SKM-1 treated with dmso at 0.1 percent for 144 hours (cell line): ENCODE data around the gene PDGFA.

ENCODE experiments used
- DNase-seq: peaks from one replicate; lab custom pipeline; 2025; ENCODE audit not compliant: unreplicated experiment; lab: John Stamatoyannopoulos, UW

The PDGFA gene

GRCh38 chr7:537911-538634, 18.4 kb upstream of the PDGFA start:
- DNase-seq: no peak

- no peak for DNase-seq
These were observed 16.6 kb upstream of the PDGFA start for GRCh38 chr7:536231-536630.

- no peak for DNase-seq
These were observed 15.3 kb upstream of the PDGFA start for GRCh38 chr7:534959-535358.

DNA sequence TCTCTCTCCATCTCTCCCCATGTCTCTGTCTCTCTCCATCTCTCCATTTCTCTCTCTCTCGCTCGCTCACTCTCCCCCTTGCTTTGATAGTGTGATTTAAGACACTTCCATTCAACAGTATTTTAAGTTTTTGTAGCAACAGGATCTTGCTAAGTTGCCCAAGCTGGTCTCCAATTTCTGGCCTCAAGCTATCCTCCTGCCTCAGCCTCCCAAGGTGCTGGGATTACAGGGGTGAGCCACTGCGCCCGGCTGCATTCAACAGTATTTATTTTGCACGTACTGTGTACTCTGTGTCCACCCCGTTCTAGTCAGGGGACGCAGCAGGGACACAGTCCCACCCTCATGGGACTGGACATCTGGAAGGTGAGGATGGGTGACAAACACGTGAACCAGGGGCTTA, 14.4 kb upstream of the PDGFA start:
- DNase-seq: no peak

GRCh38 chr7:533266-533665, 13.6 kb upstream of the PDGFA start:
- DNase-seq: no peak

DNA sequence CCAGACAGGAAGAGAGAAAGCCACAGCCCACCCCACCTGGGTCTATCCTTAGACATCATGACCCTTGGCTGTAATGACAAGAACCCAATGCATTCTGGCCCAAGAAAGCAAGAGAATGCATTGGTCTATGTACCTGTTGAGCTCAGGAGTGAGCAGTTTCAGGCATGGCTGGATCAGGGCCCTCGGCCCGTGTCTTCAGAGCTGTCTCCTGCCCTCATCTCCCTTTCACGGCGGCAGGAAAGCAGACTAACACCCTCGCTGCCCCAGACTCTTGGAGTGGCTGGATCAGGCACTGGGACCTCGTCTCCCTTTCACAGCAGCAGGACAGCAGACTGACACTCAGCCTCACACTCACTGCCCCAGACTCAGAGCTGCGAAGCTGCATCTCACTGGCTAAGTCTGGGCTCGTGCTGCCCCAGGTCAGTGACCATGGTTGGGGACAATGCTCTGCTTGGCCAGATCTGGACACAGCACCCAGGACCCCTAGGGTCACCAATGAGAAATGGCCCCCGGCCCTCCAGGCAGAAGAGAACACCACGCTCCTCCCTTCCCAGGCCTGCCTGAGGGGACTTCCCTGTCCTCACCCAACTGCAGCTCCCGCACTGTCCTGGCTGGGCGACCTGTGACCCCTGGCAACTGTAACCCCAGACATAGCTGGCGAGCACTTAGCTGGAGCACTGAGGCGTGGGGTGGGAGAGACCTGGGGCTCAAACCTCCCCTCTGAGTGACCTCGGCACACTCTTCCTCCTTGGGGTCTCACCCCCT, 12.9 kb upstream of the PDGFA start:
- DNase-seq: no peak

DNA sequence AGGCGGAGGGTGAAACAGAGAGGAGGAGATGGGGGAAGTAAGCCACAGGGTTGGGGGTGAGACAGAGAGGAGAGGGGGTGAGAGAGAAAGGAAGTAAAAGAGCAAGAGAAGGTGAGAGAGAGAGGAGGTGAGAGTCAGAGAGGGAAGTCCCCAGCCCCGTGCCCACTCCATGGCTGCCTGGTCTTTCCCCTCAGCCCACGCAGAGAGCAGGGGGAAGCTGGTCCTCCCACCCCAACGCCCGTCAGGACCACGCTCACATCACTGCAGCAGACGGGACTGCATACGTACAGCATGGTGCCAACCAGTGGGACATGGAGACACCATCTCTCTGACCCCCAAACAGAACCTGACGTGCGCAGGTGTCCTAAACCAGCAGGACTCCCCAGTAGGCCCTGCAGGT, 12.1 kb upstream of the PDGFA start:
- no peak for DNase-seq

DNA sequence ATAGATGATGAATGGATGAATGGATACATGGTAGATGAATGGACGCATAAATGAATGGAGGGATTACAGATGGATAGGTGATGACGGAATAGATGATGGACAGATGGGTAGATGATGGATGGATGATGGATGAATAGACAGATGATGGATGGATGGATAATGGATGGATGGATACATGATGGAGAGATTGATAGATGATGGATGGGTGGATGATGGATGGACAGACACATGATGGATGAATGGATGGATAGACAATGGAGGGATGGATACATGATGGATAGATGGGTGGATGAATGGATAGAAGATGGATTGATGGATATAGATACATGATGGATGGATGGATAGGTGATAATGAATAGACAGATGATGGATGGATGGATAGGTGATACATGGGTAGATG, 8.8 kb upstream of the PDGFA start:
- DNase-seq: no peak

- DNase-seq: no peak
These were observed 8.1 kb upstream of the PDGFA start for GRCh38 chr7:527723-528122.

- no peak for DNase-seq
These were observed 6.9 kb upstream of the PDGFA start for GRCh38 chr7:526460-527034.

GRCh38 chr7:525740-526139, 6.1 kb upstream of the PDGFA start:
- no peak for DNase-seq

- no peak for DNase-seq
These were observed 5.2 kb upstream of the PDGFA start for GRCh38 chr7:524800-525199.

DNA sequence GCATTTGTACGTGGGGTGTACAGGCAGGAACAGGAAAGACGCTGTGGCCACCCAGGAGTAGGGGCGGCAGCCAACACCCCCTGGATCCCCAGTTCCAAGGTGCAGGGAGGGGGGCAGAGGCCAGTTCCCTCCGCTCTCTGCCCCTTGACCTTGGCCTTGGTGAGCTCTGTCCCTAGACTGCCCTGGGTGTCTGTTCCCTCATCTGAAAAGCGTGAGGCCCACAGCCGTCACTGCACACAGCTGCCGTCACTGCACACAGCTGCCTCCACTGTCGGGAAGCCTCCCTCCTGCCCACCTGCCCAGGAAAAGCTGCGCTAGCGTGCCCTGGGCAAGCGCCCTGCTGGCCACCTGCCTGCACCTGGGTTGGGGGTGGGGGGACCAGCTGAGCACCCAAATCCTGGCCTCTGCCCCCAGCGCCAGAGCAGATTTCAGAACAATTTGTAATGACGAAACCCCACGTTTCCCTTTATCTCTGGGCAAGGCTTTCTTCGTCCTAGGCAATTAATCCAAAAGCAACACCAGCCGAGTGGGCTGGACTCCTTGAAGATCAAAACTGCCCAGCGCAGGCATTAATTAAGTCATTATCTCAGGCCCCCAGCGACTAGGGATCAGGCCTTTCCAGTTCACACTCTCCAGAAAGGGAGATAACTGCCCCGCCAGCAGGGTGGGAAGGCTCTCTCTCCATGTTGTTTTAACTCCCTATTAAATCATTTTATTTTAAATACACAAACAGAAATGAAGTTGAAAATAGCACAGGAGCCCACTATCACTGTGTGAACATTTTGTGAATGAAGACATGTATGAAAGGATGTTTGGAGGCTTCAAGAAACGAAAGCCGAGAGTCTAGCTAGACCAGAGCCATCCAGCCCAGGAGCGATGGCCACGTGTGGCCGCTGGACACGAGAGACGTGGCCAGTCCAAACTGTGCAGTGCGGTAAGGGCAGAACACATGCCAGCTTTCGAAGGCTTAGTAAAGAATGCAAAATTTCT, 4.0 kb upstream of the PDGFA start:
- no peak for DNase-seq

- DNase-seq: no peak
These were observed 3.3 kb upstream of the PDGFA start for GRCh38 chr7:522951-523314.

DNA sequence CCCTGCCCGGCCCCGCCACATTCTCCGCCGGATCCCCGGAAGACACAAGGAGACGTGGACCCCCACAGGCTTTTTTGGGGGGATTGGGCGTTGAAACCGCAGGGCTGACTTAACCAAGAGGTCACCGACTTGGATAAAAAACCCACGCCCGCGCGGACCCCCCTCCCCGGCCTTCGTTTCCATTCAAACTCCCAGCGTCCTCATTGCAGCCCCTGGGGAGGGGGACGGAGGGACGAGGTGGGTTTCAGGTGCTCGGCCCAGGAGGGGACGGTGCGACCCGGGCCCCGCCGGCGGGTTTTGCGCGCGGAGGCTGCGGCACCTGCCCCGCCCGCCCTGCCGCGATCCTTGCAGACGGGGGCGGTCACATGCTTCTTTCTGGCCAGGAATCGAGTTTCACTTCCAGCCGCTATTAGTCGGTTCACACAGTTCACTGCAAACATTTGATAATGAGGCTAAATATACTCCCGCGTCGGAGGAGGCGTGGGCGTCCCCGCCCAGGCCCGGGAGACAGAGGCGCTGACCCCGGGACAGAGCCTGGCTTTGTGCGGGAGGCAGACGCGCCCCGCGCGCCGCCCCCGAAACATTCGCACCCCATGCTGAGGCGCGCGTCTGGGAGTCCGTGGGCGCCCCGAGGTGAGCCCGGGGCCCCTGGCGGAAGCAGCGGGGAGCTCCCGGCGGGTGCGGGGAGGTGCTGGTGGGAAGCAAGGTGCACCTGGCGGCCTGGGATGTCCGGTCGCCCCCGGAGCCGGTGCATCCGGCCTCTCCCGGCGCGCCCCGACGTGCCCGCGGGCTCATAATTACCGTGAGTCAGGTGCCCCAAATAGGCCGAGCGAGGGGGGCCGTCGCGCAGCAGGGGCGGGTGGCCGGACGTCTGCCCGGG, 2.7 kb upstream of the PDGFA start:
- no peak for DNase-seq

DNA sequence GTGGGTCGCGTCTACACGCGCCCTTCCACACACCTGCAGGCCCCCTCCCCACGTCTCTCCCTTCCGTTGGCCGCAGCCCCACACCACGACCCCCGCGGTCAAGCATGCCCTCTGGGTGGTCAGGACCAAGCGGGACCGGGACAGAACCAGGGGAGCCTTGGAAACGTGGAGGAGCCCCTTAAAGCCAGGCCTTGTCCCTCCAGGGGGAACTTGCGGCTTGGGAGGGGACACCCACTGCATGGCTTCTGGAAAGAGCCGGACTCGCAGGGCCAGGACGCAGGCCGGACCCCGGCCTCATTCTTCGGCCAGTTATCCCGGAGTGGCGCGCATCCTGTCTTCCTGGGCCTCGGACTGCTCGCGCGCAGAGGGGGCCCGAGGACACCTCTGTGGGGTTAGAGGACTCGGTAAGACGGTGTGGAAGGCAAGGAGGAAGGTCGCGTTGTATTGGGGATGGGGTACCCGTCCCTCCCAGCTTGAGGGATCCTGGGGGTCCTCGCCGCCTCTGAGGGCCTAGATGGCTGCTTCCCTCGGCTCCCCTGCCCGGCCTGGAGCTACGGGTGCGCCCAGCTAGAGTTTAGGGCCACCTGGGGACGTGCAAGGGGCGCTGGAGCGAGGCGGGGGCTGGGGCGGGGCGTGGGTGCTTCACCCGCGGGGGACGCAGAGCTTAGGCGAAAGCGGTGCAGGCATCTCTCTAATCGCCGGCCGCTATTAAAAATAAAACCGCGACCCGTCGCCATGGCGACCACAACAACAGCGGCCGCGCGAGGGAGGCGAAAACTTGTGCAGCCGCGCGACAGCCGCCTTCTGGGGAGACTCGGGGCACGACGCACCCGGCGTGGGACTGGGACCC, 1.8 kb upstream of the PDGFA start:
- DNase-seq: no peak

DNA sequence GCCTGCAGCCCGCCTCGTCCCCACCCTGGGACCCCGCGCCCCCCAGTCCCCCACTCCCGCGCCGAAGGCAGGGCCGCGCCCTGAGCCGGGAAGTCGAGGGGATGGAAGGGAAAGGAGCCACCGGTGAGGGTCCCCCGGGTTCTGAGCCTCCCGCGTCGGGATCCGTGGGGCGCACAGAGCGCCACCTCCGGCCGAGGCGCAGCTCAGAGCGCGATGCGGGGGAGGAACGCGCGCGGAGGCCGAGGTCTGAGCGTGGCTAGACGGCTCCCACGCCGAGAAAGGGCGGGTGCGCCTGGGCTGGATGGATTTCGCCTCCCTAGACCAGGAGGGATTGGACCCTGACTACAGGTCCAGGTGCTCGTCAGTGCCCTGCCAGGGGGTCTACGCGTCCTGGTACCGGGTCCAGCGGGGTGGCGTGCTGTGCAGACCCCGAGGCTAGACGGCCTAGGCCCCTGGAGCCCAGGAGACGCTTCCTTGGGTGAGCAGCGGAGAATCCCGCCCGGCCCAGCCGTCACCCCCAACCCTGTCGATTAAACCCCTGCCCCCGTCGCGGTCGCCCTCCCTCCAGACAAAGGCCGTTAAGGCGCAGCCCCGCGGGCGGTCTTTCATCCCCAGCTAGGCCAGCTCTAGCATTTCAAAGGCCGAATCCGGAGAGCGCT, 986 bp upstream of the PDGFA start:
- DNase-seq: no peak

DNA sequence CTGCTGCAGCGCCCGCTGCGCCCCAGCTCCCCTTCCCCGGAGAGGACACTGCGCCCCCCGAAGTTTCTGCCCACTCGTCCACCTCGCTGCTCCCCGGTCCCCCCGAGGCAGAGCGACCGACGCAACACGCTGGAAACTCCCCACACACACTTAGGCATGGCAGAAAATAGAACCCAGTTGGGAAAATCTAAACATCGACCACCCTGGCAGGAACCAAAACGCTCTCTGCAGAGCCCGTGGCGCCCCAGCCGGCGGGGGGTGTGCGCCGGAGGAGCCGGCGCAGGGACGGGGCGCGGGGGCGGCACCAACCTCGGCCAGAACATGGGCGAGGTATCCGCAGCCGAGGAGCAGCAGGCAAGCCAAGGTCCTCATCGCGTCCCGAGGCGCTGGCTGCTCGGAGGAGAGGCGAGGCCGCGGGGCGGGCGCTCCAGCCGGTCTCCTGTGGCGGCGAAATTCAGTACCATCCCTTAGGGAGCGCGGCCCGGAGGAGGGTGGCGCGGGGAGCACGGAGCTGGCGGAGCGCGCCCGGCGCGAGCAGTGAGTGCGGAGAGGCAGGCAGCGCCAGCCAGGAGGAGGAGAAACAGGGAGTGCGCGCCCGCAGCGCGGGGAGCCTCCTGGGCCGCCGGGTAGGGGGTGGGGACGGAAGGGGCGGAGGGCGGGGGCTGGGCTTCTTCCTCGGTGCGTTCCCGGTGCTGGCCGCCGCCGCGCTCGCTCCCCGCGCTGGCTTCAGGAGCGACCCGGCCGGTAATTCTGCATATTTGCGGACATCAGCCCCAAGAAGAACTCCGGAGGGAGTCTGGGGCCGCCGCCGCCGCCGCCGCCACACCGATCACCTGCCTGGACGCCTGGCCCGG, 789 bp downstream of the PDGFA start:
- no peak for DNase-seq
